HepG2 (cell line): ENCODE data around the gene GCLM. TPM values are rescaled to one million over a fixed set of nuclear protein-coding genes. Genes with fewer than 3 reads are reported as not detected.

Experiments used
- GABPB1 ChIP-seq: IDR thresholded peaks from 2 replicates; pipeline ENCODE4 v1.6.1; 2016; ENCODE audit warnings: mild to moderate bottlenecking, missing genetic modification reagents, moderate library complexity, missing compliant biosample characterization
- MXD4 ChIP-seq: IDR thresholded peaks from 2 replicates; pipeline ENCODE4 v1.6.1; 2016; ENCODE audit warnings: mild to moderate bottlenecking, missing biosample characterization, missing genetic modification reagents
- POLR2AphosphoS5 ChIP-seq: IDR thresholded peaks from 2 replicates; pipeline ENCODE4 v1.6.1; 2012; ENCODE audit warnings: low read depth, low read length
- STAT5B ChIP-seq: sonication (generic); formaldehyde crosslinking; IDR thresholded peaks from 2 replicates; pipeline ENCODE4 v1.4.0; 2020; ENCODE audit warnings: missing genetic modification reagents
- SYNCRIP ChIP-seq: fragments of 200-400 bp; formaldehyde crosslinking; IDR thresholded peaks from 2 replicates; pipeline ENCODE4 v1.6.1; 2018; ENCODE audit warnings: mild to moderate bottlenecking, low read depth, low read length; ENCODE audit not compliant: insufficient read depth
- ZEB1 ChIP-seq: IDR thresholded peaks from 2 replicates; pipeline ENCODE4 v1.6.1; 2012; ENCODE audit warnings: mild to moderate bottlenecking, low read depth, inconsistent platforms; ENCODE audit not compliant: insufficient replicate concordance
- ZIK1 ChIP-seq: sonication (generic); formaldehyde crosslinking; IDR thresholded peaks from 2 replicates; pipeline ENCODE4 v1.5.0; 2020; ENCODE audit warnings: mild to moderate bottlenecking, low read depth, missing genetic modification reagents, borderline replicate concordance
- ZNF251 ChIP-seq: sonication (generic); formaldehyde crosslinking; IDR thresholded peaks from 2 replicates; pipeline ENCODE4 v1.9.0; 2021; ENCODE audit warnings: mild to moderate bottlenecking, missing genetic modification reagents
- ZNF296 ChIP-seq: sonication (generic); formaldehyde crosslinking; conservative IDR thresholded peaks from 2 replicates; pipeline ENCODE4 v1.5.0; 2020; ENCODE audit warnings: mild to moderate bottlenecking, missing genetic modification reagents
- ZNF549 ChIP-seq: sonication (generic); formaldehyde crosslinking; IDR thresholded peaks from 2 replicates; pipeline ENCODE4 v1.5.0; 2020; ENCODE audit warnings: missing genetic modification reagents
- ZNF563 ChIP-seq: sonication (generic); formaldehyde crosslinking; IDR thresholded peaks from 2 replicates; pipeline ENCODE4 v1.8.0; 2022; ENCODE audit warnings: mild to moderate bottlenecking, moderate library complexity, missing genetic modification reagents
- ZNF564 ChIP-seq: sonication (generic); formaldehyde crosslinking; IDR thresholded peaks from 2 replicates; pipeline ENCODE4 v1.8.1; 2023; ENCODE audit warnings: mild to moderate bottlenecking, missing genetic modification reagents
- ZNF570 ChIP-seq: sonication (generic); formaldehyde crosslinking; IDR thresholded peaks from 2 replicates; pipeline ENCODE4 v1.4.0; 2020; ENCODE audit warnings: mild to moderate bottlenecking, missing genetic modification reagents, borderline replicate concordance
- ZNF841 ChIP-seq: sonication (generic); formaldehyde crosslinking; IDR thresholded peaks from 2 replicates; pipeline ENCODE4 v1.8.1; 2023; ENCODE audit warnings: missing genetic modification reagents, borderline replicate concordance
- polyA plus RNA-seq, 8 experiments: library from polyadenylated mRNA; depleted of rRNA in 3 of 8; stranded (reverse) in 7 of 8; unstranded in 1 of 8; fragments of >200 nt; fragmentation: Illumina TruSeq in 4 of 8; extraction: Trizol in 4 of 8; gene quantifications; 2 replicates each; pipeline versions ENCODE4 v1.2.1 to v1.2.3, GENCODE V29; 2011 to 2016; ENCODE audit warnings: low read depth in 4 of 8, missing spikeins in 1 of 8, mixed read lengths in 1 of 8; ENCODE audit not compliant: insufficient read depth in 1 of 8
- total RNA-seq, 5 experiments: library from RNA; depleted of rRNA; stranded (reverse); fragments of >200 nt; fragmentation: Illumina TruSeq; extraction: Trizol; gene quantifications; 2 replicates each; pipeline ENCODE4 v1.2.3, GENCODE V29; 2016; ENCODE audit warnings: low read depth in 1 of 5
- TF ChIP-seq, protein P1 (sequence below): sonication (generic); formaldehyde crosslinking; IDR thresholded peaks from 2 replicates; pipeline ENCODE4 v1.5.1; 2020; ENCODE audit warnings: mild to moderate bottlenecking, missing genetic modification reagents, moderate library complexity
- TF ChIP-seq, protein P2 (sequence below): sonication (generic); formaldehyde crosslinking; IDR thresholded peaks from 2 replicates; pipeline ENCODE4 v1.5.0; 2020; ENCODE audit warnings: missing genetic modification reagents
- TF ChIP-seq, protein P3 (sequence below): sonication (generic); formaldehyde crosslinking; IDR thresholded peaks from 2 replicates; pipeline ENCODE4 v1.4.0; 2020; ENCODE audit warnings: missing genetic modification reagents
- TF ChIP-seq, protein P4 (sequence below): sonication (generic); formaldehyde crosslinking; IDR thresholded peaks from 2 replicates; pipeline ENCODE4 v1.4.0; 2020; ENCODE audit warnings: missing genetic modification reagents

The GCLM gene
- total and polyA plus RNA-seq, 2 of the 13 experiments (the other 11 are each of a cell fraction or from before 2014, with no cell fraction given): 8.7 to 29.9 TPM

DNA sequence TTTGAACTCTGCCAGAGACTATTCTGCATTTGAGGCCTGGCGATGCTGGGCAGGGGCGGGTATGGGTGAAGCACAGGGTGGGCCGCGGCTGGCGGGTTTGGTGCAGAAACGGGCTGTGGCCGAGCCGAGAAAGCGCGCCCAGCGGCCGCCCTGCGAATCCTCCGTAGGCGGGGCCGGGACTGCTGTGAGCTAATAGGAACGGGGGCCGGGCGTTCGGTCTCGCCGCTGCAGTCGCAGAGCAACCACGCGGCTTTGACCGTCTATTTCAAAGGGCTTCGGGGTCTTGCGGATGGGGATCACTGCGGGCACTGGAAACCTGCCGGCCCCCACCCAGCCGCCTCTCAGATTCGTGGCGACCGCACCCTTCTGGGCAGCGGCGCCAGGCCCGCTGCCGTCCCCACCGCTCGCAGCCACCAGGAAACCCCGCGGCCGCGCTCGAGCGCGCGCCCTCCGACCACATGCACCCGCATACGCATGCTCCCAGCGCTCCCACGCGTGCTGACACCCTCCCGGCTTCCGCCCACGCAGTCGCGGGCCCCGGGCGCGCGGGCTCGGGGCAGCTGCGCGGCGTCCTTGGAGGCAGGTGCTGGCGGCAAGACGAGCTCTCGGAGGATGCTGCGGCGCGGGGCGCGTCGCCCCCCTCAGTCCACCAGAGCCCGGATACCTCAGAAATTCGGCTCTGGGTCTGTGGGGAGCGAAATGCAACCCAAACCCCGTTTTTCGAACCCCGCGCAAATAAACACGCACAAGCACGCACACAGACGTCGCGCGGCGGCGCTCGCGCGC is 62.8 kb downstream of the GCLM start (continued):
- TF ChIP-seq ZNF563 (CRISPR knock-in tag) (peak; percentile 85), ZNF841 (CRISPR knock-in tag) (no peak), ZIK1 (CRISPR knock-in tag) (no peak), MXD4 (CRISPR knock-in tag) (peak; percentile 53; the same call in 1 of the 2 replicates), GABPB1 (CRISPR knock-in tag) (peak; percentile 58; the same call in 1 of the 2 replicates), ZNF564 (CRISPR knock-in tag) (peak; percentile 54; the same call in 1 of the 2 replicates), ZNF570 (CRISPR knock-in tag) (peak; percentile 22; the same call in 1 of the 2 replicates), ZNF296 (CRISPR knock-in tag) (no peak), SYNCRIP (no peak), ZNF549 (no peak; the same call in 1 of the 2 replicates), ZNF251 (CRISPR knock-in tag) (no peak), STAT5B (CRISPR knock-in tag) (no peak), POLR2AphosphoS5 (peak; percentile 72; the same call in 1 of the 2 replicates), ZEB1 (peak; percentile 41)
- TF ChIP-seq, protein P1, sequence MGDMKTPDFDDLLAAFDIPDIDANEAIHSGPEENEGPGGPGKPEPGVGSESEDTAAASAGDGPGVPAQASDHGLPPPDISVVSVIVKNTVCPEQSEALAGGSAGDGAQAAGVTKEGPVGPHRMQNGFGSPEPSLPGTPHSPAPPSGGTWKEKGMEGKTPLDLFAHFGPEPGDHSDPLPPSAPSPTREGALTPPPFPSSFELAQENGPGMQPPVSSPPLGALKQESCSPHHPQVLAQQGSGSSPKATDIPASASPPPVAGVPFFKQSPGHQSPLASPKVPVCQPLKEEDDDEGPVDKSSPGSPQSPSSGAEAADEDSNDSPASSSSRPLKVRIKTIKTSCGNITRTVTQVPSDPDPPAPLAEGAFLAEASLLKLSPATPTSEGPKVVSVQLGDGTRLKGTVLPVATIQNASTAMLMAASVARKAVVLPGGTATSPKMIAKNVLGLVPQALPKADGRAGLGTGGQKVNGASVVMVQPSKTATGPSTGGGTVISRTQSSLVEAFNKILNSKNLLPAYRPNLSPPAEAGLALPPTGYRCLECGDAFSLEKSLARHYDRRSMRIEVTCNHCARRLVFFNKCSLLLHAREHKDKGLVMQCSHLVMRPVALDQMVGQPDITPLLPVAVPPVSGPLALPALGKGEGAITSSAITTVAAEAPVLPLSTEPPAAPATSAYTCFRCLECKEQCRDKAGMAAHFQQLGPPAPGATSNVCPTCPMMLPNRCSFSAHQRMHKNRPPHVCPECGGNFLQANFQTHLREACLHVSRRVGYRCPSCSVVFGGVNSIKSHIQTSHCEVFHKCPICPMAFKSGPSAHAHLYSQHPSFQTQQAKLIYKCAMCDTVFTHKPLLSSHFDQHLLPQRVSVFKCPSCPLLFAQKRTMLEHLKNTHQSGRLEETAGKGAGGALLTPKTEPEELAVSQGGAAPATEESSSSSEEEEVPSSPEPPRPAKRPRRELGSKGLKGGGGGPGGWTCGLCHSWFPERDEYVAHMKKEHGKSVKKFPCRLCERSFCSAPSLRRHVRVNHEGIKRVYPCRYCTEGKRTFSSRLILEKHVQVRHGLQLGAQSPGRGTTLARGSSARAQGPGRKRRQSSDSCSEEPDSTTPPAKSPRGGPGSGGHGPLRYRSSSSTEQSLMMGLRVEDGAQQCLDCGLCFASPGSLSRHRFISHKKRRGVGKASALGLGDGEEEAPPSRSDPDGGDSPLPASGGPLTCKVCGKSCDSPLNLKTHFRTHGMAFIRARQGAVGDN (CRISPR knock-in tag): peak; percentile 83
- TF ChIP-seq, protein P2, sequence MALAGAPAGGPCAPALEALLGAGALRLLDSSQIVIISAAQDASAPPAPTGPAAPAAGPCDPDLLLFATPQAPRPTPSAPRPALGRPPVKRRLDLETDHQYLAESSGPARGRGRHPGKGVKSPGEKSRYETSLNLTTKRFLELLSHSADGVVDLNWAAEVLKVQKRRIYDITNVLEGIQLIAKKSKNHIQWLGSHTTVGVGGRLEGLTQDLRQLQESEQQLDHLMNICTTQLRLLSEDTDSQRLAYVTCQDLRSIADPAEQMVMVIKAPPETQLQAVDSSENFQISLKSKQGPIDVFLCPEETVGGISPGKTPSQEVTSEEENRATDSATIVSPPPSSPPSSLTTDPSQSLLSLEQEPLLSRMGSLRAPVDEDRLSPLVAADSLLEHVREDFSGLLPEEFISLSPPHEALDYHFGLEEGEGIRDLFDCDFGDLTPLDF (CRISPR knock-in tag): peak; percentile 72
- TF ChIP-seq, protein P3, sequence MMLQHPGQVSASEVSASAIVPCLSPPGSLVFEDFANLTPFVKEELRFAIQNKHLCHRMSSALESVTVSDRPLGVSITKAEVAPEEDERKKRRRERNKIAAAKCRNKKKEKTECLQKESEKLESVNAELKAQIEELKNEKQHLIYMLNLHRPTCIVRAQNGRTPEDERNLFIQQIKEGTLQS (CRISPR knock-in tag): 0 out of 2 replicates have a peak, but pooled peaks have one; percentile 10
- TF ChIP-seq, protein P4, sequence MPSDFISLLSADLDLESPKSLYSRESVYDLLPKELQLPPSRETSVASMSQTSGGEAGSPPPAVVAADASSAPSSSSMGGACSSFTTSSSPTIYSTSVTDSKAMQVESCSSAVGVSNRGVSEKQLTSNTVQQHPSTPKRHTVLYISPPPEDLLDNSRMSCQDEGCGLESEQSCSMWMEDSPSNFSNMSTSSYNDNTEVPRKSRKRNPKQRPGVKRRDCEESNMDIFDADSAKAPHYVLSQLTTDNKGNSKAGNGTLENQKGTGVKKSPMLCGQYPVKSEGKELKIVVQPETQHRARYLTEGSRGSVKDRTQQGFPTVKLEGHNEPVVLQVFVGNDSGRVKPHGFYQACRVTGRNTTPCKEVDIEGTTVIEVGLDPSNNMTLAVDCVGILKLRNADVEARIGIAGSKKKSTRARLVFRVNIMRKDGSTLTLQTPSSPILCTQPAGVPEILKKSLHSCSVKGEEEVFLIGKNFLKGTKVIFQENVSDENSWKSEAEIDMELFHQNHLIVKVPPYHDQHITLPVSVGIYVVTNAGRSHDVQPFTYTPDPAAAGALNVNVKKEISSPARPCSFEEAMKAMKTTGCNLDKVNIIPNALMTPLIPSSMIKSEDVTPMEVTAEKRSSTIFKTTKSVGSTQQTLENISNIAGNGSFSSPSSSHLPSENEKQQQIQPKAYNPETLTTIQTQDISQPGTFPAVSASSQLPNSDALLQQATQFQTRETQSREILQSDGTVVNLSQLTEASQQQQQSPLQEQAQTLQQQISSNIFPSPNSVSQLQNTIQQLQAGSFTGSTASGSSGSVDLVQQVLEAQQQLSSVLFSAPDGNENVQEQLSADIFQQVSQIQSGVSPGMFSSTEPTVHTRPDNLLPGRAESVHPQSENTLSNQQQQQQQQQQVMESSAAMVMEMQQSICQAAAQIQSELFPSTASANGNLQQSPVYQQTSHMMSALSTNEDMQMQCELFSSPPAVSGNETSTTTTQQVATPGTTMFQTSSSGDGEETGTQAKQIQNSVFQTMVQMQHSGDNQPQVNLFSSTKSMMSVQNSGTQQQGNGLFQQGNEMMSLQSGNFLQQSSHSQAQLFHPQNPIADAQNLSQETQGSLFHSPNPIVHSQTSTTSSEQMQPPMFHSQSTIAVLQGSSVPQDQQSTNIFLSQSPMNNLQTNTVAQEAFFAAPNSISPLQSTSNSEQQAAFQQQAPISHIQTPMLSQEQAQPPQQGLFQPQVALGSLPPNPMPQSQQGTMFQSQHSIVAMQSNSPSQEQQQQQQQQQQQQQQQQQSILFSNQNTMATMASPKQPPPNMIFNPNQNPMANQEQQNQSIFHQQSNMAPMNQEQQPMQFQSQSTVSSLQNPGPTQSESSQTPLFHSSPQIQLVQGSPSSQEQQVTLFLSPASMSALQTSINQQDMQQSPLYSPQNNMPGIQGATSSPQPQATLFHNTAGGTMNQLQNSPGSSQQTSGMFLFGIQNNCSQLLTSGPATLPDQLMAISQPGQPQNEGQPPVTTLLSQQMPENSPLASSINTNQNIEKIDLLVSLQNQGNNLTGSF: peak; percentile 60; the same call in 1 of the 2 replicates
